GM21367 (cell line): Measurements from ENCODE around the gene HPCAL1.

ENCODE experiments used
- ATAC-seq: cut with Tn5 transposase; IDR thresholded peaks from one replicate; pipeline ENCODE4 v1.9.1; 2021; ENCODE audit not compliant: unreplicated experiment

Gene HPCAL1

GRCh38 chr2:10335046-10335840, 32.5 kb downstream of the HPCAL1 start:
- no peak for ATAC-seq

DNA sequence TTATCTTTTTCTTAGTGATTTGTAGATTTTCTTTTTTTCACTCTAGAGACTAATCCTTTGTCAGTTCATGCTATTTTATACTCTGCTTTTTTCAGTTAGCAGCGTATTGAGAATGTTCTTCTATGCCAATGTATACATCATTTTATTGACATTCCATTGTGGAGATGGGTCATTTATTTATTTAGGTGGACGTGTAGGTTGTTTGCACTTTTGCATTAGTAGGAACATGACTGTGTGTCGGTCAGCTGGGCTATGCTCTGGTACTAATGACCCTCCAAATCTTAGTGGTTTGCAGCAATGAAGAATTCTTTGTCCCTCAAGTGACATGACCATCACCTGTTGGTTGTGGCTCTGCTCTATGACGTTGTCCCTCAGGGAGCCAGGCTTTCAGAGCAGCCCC, 33.6 kb downstream of the HPCAL1 start:
- no peak for ATAC-seq

- no peak for ATAC-seq
Measured at GRCh38 chr2:10337449-10338269, 35.0 kb downstream of the HPCAL1 start.

DNA sequence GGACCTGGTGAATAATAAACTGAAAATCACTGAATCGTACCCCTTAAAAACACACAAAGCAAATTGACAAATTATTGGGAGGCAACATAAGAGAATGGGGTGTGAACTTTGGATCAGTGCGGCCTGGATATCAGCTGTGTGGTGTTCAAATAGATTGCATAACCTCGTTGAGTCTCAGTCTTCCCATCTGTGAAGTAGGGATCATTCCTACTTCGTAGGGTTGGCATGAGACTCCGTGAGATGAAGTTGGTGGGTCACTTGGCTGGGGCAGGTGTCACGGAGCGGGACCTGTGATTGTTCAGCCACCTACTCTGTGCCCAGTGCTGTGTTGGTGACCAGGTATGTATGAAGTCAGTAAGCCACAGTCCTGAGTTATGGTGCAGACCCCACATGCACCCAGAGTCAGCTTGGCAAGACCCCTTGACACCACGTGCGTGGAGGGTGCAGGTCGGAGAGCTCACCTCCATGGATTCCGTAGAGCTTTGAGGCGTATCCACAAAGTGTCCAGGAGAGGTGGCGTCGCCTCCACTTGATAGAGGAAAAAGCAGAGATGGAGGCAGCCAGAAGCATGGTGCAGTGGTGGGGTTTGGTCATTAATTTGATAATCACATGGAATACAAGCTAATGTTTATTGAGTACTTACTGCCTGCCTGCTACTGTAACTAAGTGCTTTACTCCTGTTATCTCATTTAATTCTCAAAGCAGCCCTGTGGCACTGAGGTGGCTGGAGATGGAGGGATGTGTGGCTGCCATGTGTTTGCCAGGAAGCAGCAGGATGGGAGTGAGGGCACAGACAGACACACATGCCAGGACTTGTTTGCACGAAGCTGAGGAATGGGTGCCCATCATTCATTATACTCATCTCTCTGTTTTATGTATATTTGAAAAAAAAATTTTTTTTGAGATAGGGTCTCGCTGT, 35.8 kb downstream of the HPCAL1 start:
- no peak for ATAC-seq

DNA sequence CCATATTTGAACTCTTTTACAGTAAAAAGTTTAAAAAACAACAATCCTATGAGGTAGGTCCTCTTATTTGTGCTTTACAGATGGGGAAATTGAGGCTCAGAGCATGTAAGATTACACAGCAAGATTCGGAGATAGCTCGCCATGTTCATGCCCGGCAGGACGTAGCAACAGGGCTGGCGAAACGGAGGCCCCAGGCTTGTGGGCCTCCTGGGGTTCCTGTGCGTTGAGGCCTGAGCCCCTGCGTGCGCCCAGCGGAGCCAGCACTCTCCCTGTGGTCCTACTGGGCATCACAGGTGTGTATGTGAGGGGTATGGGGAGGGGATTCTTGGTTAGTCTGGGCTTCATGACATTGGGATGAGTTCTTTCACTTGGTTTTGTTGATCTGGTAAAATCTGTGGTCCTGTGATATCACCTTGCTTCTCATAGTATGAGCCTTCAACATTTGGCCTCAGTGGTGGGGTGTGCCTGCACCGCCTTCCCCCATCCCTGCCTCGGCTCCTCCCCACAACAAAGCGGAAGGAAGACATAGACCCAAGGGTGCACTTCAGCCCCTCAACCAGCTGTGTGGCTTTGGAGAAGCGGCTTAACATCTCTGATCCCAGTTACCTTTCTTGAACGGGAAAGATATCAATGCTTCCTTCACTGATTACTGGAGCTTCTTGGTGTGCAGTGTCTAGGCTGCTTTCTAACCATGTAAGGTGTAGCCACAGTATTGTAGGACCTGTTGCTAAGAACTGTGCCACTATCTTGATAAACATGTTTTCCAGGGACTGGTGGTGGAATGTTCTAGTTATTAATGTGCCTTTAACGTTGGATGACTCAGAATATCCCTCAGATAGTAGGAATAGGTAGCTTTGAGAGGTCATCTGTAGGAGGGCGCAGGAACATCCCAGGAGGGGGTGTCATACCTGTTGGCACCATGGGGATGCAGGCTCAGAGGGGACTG, 37.2 kb downstream of the HPCAL1 start:
- no peak for ATAC-seq

DNA sequence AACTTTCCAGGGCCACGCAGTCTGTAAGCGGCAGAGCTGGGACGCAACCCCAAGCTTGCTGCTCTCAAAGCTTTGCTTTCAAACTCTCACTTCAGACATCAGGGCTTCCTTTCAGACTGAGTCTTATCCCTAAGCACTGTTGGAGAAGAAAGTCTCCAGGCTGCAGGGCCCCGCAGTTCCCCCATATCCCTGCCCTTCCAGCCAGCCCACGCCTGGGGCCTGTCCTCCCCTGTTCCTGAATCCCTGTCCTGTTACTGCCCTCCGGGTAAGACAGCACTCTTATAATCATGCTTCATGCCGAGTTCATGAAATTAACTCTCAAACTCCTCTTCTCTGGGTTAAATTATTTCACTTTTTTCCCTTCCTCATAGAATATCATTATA, 37.9 kb downstream of the HPCAL1 start:
- no peak for ATAC-seq

- no peak for ATAC-seq
Measured at GRCh38 chr2:10341193-10341592, 38.5 kb downstream of the HPCAL1 start.

- ATAC-seq = no peak
Measured at GRCh38 chr2:10342245-10342951, 39.7 kb downstream of the HPCAL1 start.

DNA sequence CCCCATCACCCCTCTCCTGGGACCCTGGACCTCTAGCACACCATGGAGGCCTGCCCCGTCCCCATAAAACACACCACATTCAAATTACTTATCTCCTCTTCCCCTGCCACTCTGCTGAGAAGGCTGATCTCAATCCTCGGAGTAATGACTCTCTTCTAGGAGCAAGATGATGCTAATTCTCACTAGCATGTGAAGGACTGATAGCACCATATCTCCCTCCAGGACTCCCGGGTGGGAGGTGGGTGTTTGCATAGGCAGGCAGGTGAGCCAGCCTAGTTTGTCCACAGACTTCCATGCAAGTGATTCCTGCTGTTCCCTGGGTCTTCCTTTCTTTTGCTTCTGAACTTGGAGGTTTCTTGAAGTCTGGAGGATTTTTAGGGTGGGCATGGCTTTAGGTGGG, 40.5 kb downstream of the HPCAL1 start:
- ATAC-seq = no peak

- no peak for ATAC-seq
Measured at GRCh38 chr2:10343658-10344057, 41.0 kb downstream of the HPCAL1 start.

DNA sequence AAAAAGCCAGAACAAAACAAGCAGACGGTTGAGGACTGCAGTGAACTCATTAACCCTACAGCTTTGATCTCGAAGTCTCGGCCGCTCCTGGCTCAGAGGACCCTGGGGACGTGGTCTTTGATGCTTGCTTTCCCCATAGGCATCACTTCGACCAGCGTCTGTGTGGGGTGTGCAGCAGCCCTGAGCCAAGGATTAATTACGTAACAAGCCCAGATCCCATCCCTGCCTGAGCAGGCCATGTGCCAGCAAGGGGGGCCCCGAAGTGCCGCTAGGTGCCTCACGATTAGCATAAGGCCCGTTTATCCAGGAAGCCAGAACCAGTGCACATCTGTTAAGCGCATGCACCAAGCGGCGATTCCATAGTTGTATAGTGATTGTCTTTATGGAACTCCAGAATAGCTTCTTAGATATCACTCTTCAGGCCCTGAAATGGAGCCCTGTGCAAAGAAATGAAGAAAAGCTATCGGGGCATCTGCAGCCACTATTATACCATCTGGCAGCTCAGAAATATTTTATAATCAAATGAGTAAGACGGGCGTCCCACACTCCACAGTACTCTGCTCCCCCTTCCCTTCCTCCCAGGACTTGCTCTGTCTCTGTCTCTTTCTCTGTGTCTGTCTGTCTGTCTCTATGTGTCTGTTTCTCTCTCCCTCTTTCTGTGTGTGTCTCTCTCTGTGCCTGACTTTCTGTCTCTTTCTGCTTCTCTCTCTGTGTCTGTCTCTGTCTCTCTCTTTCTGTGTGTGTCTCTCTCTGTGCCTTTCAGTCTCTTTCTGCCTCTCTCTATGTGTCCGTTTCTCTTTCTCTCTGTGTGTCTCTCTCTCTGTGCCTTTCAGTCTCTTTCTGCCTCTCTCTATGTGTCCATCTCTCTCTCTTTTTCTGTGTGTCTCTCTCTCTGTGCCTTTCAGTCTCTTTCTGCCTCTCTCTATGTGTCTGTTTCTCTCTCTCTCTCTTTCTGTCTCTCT, 41.7 kb downstream of the HPCAL1 start:
- no peak for ATAC-seq

- ATAC-seq = no peak
Measured at GRCh38 chr2:10345126-10345525, 42.4 kb downstream of the HPCAL1 start.

GRCh38 chr2:10345813-10346212, 43.1 kb downstream of the HPCAL1 start:
- ATAC-seq = no peak

DNA sequence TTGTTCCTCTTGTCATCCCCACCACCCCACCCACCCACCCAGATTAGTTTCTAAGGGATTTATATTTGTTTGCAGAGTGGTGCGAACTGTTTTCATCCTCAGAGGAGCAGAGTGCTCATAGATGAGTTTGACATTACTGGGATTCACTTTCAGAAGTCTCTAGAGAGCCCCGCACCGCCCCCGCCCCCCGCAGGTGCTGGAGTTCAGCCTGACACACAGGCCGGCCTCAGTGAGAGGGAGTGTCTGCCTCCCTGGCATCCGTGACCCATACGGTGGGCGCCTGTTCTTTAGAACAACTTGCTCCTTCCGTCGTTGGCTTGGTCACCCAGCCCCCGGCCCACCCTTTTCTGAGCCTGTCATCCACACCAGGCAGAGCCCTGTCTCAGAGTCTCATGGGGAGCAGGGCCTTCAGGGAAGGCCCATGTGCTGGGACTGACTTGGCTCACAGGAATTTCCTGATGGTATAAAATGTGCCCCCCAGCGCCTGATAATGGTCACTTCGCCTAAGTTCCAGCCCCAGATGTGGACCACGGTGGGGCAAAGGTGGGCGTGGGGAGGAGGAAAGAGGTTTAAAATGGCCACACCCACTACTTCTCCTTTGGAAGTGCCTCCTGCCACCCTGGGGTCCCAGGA, 44.3 kb downstream of the HPCAL1 start:
- no peak for ATAC-seq

- no peak for ATAC-seq
Measured at GRCh38 chr2:10347562-10347948, 44.9 kb downstream of the HPCAL1 start.

DNA sequence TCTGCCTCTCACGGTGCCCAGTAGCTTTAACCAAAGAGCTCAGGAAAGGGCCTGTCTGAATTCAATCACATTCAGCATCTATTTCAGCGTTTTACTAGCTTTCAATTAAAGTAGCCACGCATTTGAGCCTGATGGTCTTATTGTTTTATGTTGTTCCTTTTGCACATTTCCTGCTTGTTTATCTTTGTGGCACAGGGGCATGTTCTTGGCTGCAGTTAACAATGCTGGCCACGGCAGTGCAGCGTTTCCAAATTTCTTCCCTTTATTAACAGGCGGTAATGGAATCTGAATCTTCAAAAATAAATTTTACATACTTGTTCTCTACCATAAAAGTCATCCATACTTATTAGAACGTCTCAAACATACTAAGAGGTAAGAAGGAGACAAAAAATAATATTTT, 46.2 kb downstream of the HPCAL1 start:
- ATAC-seq = no peak

GRCh38 chr2:10350761-10351160, 48.1 kb downstream of the HPCAL1 start:
- ATAC-seq = no peak

DNA sequence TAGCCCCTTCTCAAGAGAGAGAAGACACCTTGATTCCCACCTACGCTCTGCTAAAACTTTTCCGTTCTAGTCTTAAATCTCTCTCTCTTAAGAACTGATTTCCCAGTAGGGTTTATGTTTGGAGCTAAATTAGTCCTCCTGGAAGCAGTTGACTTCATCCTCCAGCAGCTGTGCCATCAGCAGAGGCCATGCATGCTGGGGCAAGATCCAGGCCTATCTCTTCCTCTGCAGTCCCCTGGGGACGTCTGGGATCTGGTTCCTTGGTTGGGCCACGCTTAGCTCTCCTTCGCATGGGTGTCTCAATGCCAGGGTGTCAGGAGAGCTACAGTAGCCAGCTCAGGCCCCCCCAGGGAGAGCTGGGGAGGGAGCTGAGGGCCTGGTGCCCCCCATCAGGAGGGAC, 49.7 kb downstream of the HPCAL1 start:
- no peak for ATAC-seq
